COLO668 (cell line): ENCODE measurements around the gene MYH1.
"Not testable (repeated sequence)": the region's sequence is repeated elsewhere in the genome, so short reads cannot be mapped to it uniquely, and the experiment has no call there.

Experiments
- DNase-seq: peaks from one replicate; lab custom pipeline; 2025; ENCODE audit not compliant: unreplicated experiment; lab: John Stamatoyannopoulos, UW

Gene MYH1

DNA sequence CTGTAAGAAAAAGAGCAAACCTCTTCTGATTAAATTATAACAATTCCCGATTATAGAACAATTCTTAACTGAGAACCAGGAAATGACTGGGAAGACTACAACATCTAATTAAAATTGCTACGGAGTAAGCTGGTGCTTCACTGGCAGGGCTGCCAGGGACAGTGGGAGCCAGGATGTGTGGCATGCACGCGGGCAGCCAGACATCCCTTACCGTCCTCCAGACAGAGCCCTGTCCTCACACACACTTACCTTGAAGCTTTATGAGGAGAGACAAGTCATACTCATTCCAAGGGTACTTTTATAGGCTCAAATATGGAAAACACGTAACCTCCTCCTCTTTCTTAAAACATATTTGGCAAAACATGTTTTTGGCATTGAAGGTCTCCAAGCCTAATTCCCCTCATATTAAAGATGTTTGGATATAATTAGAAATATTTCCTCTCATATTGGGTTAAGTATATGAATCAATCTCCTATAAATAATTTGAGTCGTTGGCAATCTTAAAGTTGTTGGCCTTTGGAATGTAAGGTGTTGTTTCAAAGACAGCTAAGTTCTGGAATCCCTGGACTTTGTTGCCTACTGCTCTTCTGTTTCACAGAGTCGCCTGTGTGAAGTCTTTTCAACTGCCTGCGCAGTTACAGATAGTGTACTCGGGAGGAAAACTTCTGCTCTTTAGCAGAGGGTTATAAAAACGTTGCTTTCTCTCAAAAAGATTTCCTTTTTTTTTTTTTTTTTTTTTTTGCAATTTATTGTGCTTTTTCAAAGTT lies at the start of gene MYH1:
Gene MYH1, minus strand, starts transcription at position 272 of the 767 bp plus-strand sequence. CDS start 1,900 bp downstream, outside the sequence.
- no peak for DNase-seq

DNA sequence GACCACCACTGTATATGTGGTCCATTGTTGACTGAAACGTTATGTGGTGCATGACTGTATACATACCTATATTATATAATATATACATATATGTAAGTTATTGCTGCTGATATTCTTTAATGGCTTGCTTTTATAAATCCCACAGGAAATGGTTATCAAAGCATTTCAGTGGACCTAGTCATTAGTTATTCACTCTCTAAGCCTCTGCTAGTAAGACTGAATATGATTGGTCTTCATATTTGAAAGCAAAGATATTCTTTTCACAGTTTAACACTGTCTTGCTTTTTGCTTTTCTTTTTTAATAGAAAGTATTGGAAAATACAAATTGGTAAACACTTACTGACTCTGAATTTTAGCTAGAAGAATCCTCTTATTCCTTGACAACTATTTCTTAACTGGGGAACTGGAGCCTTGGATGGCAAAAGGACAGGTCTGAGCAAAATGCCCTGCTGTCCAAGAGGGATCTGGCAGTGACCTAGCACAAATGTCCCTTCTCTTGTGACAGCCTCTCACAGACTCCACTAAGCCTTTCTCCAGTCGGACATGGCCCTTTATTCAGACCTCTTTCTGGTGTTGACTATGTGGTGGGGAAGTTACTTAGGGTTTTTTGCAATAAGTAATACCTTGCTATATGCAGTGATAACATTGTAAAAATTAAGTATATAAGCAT lies 45.8 kb upstream of the MYH1 start:
- no peak for DNase-seq

- DNase-seq, result no peak
Observed at GRCh38 chr17:10558049-10558448, 39.7 kb upstream of the MYH1 start.

DNA sequence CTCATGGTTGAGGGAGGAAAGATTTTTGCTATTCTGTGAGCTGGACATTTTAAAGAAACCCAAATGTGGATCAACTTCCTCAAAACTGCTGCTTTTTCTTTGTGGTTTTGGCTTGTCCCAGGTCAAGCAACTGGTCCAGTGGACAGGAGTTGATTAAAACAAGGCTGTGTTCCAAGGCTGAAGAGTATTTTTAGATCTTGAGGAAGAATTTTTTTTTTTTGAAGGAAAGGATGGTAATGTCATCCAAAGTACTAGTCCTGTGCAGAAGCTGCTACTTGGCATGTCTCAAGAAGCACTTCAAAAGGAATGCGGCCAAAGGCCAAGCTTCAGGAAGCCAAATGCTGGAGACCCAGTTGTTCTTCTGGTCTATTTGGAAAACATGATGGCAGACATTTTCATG lies 39.1 kb upstream of the MYH1 start:
- no peak for DNase-seq

- DNase-seq, result no peak
Observed at GRCh38 chr17:10556301-10557005, 38.1 kb upstream of the MYH1 start.

DNA sequence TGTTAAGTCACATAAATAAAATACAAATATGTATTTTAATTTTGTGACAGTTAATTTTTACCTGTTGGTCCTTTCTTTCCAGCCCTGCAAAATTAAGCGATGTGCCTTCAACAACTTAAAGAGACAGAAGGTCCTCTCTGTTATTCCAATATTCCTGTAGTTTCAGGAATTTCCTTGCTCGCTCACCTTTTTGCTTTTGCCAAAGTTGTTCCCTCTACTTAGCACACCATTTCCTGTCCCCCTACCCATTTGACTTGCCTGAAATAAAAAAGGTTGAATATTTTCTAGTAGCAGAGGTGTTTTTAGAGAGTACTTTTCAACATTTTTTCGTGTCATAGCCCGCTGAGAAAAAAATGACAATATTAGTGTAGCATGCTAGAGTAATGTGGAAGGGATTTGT lies 31.7 kb upstream of the MYH1 start:
- no peak for DNase-seq

- no peak for DNase-seq
Observed at GRCh38 chr17:10549096-10549842, 30.9 kb upstream of the MYH1 start, which contains the start of gene MYH2. Gene MYH2, minus strand, starts transcription at chr17:10549658. Its CDS starts 1,738 bp downstream, at chr17:10547920.

- DNase-seq, result no peak
Observed at GRCh38 chr17:10547351-10547750, 29.0 kb upstream of the MYH1 start.

DNA sequence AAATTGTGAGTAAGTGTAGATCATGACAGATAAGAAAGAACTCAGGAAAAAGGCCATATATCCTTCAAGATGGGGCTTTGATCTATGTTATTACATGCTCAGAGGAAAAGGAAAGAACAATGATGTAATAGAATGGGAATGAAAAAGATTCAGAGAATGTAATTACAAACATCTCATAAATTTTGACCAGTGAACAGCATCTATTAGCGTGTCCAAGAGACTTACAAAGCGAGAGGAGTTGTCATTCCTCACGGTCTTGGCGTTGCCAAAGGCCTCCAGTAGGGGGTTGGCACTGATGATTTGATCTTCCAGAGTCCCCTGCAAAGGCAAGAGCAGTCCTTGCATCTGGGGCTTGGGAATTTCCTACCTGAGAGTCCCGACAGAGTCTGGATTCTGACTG lies 25.1 kb upstream of the MYH1 start:
- DNase-seq, result not testable (repeated sequence)

- not testable (repeated sequence) for DNase-seq
Observed at GRCh38 chr17:10541179-10541578, 22.8 kb upstream of the MYH1 start.

- no peak for DNase-seq
Observed at GRCh38 chr17:10532026-10532425, 13.7 kb upstream of the MYH1 start.

- DNase-seq, result no peak
Observed at GRCh38 chr17:10527419-10527818, 9.1 kb upstream of the MYH1 start.

DNA sequence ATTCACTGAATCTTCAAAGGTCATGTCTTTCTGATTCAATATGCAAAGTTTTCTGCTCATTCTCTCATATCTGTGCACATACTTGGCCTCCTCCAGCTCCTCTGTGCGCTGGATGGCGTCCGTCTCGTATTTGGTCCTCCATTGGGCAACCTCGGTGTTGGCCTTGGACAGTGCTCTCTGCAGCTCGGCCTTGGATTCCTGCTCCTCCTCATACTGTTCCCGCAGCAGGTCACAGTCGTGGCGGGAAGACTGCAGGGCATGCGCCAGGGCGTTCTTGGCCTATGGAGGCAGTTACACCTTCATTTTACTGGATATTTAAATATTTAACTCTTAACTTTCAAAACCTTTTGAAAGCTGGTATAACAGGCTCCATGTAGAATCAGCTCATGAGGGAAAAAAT lies 8.2 kb upstream of the MYH1 start:
- DNase-seq, result no peak

- no peak for DNase-seq
Observed at GRCh38 chr17:10523064-10523463, 4.7 kb upstream of the MYH1 start.

GRCh38 chr17:10521949-10522348 lies 3.6 kb upstream of the MYH1 start:
- no peak for DNase-seq

GRCh38 chr17:10516638-10517037 lies 1.7 kb downstream of the MYH1 start:
- DNase-seq, result no peak

GRCh38 chr17:10516065-10516464 lies 2.3 kb downstream of the MYH1 start:
- DNase-seq, result no peak

- DNase-seq, result no peak
Observed at GRCh38 chr17:10513299-10514067, 4.9 kb downstream of the MYH1 start.

- no peak for DNase-seq
Observed at GRCh38 chr17:10512856-10513255, 5.5 kb downstream of the MYH1 start.

- no peak for DNase-seq
Observed at GRCh38 chr17:10499950-10500349, 18.4 kb downstream of the MYH1 start.
